ENCODE data around the gene ZBTB12. TPM values are rescaled to one million over a fixed set of nuclear protein-coding genes. Genes with fewer than 3 reads are reported as not detected.

ZBTB12 gene
- total and polyA plus RNA-seq, 9 of the 15 experiments (the other 6 are each of a cell fraction or from before 2014, with no cell fraction given): 0.03 to 12.4 (median 5.8) TPM; not detected in 1

DNA sequence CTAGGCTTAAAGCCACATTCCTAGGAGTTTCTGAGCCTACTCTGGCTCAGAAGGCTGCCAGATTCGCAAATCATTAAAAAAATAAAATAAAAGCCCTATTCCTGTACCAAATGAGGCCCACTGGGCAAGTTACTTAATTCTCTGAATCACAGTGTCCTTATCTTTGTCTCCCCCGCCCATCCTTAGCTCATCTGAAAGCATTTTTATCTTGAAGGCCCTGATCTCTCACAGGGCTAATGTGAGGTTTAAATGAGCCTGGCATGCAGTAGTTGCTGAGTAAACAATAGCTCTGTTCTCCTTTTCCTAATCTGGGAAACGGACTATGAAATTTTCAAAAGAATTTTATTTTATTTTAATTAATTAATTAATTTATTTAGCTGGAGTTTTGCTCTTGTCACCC lies 2.1 kb upstream of the ZBTB12 start (continued):
- no peak for TF ChIP-seq KAT2B (IDR thresholded peaks at IDR 0.05; ENCODE audit: low read depth, low read length)
- no peak for TF ChIP-seq ZNF431 (CRISPR knock-in tag; IDR thresholded peaks at IDR 0.05)
- TF ChIP-seq PHF21A (IDR thresholded peaks at IDR 0.05; ENCODE audit: borderline replicate concordance, low read depth): 0 out of 2 replicates have a peak, but pooled peaks have one; percentile 30
- no peak for TF ChIP-seq TSC22D4 (tag; IDR thresholded peaks at IDR 0.05)
- peak; percentile 43; the same call in 1 of the 2 replicates for TF ChIP-seq TEAD4 (IDR thresholded peaks at IDR 0.05; ENCODE audit: low read length)
- no peak for TF ChIP-seq TEAD4 (CRISPR knock-in tag; IDR thresholded peaks at IDR 0.05; ENCODE audit: borderline replicate concordance)
- TF ChIP-seq GABPA (tag; conservative IDR thresholded peaks at IDR 0.05; ENCODE audit: low read depth): no peak
- 0 out of 2 replicates have a peak, but pooled peaks have one; percentile 17 for TF ChIP-seq TCF3 (CRISPR knock-in tag; IDR thresholded peaks at IDR 0.05)

DNA sequence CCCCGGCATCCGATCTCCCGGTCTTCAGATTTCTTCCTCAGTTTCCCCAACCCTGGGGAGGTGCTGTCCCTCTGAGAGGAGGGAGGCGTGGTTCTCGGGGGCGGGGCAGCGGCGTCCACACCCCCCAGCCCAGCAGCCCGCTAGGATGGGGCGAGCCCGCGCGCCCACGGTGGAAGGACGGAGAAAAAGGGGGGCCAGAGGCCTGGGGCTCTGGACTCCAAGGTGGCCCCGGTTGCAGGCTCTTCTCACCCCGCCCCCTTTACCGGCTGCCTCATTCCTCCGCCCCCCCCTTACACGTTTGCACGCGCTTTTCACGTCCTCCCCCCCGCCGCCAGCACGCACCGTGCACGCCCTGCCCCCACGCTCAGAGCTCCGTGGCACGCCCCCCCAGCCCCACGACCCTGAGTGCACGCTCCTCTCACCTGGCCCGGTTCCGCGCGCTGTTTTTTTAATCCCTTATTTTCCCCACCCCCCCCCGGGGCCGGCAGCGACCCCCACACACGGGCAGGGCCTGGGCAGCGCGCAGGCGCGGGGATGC lies 402 bp downstream of the ZBTB12 start:
- in situ Hi-C loops (cut with MboI): no loop called here
- no peaks in the 10 kb centered on the region for H3K27me3 ChIP-seq (ENCODE audit: control insufficient read depth in 2 of 2, insufficient read depth in 2 of 2, low read length in 2 of 2)
- POLR2A ChIA-PET: interaction anchor here (1.2 to 1.5 kb wide), 2 partner anchors 10 to 39 kb away, joined by 3 to 4 read pairs; partner anchors contain the start of gene NEU1
- ATAC-seq: peak; percentile 46
- CTCF ChIA-PET (ENCODE audit: low intra/inter-chr PET ratio): no interaction called here
- H3K27ac ChIP-seq (ENCODE audit: extremely low read depth, low read depth, low read length): peak overlapping the region; percentile 84; the same call in 2 of the 3 replicates
- peak; percentile 85 to 93 (median 87) for DNase-seq (ENCODE audit: extremely low read depth in 1 of 4, low spot score in 3 of 4)
- peaks cover 3% of the 10 kb centered on the region; the same call in 1 of the 2 replicates for H4K20me1 ChIP-seq (replicated peaks; ENCODE audit: control insufficient read depth, insufficient read depth, low read length)
- no peaks in the 10 kb centered on the region for H3K9me3 ChIP-seq (replicated peaks; ENCODE audit: control insufficient read depth, insufficient read depth, low read depth, low read length)
- H3K4me1 ChIP-seq (replicated peaks in 1 of 2; ENCODE audit: control insufficient read depth in 2 of 2, insufficient read depth in 2 of 2, low read length in 2 of 2): peaks cover 35 to 39% of the 10 kb centered on the region in 2 experiments; a peak in 4 of 5 replicates
- peak overlapping the region; percentile 41; the same call in 1 of the 2 replicates for H2AFZ ChIP-seq (ENCODE audit: low read depth, low read length)
- intact Hi-C loops (cut with micrococcal nuclease): loop anchor here (1.0 to 10.0 kb wide), 4 partner anchors 46 to 293 kb away; partner anchors contain the start of genes CFB, GPSM3 and PBX2
- H3K9me1 ChIP-seq (ENCODE audit: control insufficient read depth, insufficient read depth, low read length): no peaks in the 10 kb centered on the region
- no peak for FAIRE-seq
- peaks cover 44% of the 10 kb centered on the region for H3K79me2 ChIP-seq (ENCODE audit: control insufficient read depth, insufficient read depth, low read length)
- peak overlapping the region; percentile 72 to 90 for H3K9ac ChIP-seq (ENCODE audit: insufficient read depth in 1 of 2, low read depth in 2 of 2, low read length in 2 of 2)
- BruUV-seq (replicated peaks): TSS peak; percentile 65
- WGBS (ENCODE audit: insufficient coverage, low coverage, missing lambda C conversion rate): under 1% methylated on average over 21 of the region's 45 CpGs
- H3K4me2 ChIP-seq (ENCODE audit: insufficient read depth, low read length): peak overlapping the region; percentile 93
- peak overlapping the region; percentile 75 for H3K4me3 ChIP-seq
- H3K36me3 ChIP-seq (ENCODE audit: control insufficient read depth, insufficient read depth, low read length): peaks cover 12% of the 10 kb centered on the region; the same call in 1 of the 3 replicates
- TF ChIP-seq NONO (IDR thresholded peaks at IDR 0.05; ENCODE audit: low read depth in 2 of 2, low read length in 1 of 2) (peak in 1 of 2 experiments; percentile 55; a peak in 1 of 4 replicates), TCF7 (IDR thresholded peaks at IDR 0.05; ENCODE audit: borderline replicate concordance) (no peak), NR2C1 (IDR thresholded peaks at IDR 0.05) (no peak), NR2C1 (tag; IDR thresholded peaks at IDR 0.05) (no peak), GABPB2 (CRISPR knock-in tag; conservative IDR thresholded peaks at IDR 0.05) (peak; percentile 49; the same call in 1 of the 2 replicates), MAZ (CRISPR knock-in tag; conservative IDR thresholded peaks at IDR 0.05 in 1 of 2, IDR thresholded peaks at IDR 0.05 in 1 of 2) (peak; percentile 19 to 77), HDAC1 (IDR thresholded peaks at IDR 0.05) (0 out of 4 replicates have a peak, but pooled peaks of 1 of the 2 experiments have one; percentile 28), ZFPM2 (CRISPR knock-in tag; IDR thresholded peaks at IDR 0.05) (0 out of 2 replicates have a peak, but pooled peaks have one; percentile 9), TGIF2 (CRISPR knock-in tag; IDR thresholded peaks at IDR 0.05) (no peak), MYC (IDR thresholded peaks at IDR 0.05; ENCODE audit: low read depth, low read length) (no peak), MYC (CRISPR knock-in tag; IDR thresholded peaks at IDR 0.05; ENCODE audit: borderline replicate concordance, low read depth) (peak; percentile 86; the same call in 1 of the 2 replicates), DPF2 (IDR thresholded peaks at IDR 0.05) (no peak)
- TF ChIP-seq, protein P1, sequence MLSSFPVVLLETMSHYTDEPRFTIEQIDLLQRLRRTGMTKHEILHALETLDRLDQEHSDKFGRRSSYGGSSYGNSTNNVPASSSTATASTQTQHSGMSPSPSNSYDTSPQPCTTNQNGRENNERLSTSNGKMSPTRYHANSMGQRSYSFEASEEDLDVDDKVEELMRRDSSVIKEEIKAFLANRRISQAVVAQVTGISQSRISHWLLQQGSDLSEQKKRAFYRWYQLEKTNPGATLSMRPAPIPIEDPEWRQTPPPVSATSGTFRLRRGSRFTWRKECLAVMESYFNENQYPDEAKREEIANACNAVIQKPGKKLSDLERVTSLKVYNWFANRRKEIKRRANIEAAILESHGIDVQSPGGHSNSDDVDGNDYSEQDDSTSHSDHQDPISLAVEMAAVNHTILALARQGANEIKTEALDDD (IDR thresholded peaks at IDR 0.05): no peak
- TF ChIP-seq, protein P2, sequence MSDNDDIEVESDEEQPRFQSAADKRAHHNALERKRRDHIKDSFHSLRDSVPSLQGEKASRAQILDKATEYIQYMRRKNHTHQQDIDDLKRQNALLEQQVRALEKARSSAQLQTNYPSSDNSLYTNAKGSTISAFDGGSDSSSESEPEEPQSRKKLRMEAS (CRISPR knock-in tag; IDR thresholded peaks at IDR 0.05): peak; percentile 37; the same call in 1 of the 2 replicates
